ENCODE results near the gene SPTBN1.

DNA sequence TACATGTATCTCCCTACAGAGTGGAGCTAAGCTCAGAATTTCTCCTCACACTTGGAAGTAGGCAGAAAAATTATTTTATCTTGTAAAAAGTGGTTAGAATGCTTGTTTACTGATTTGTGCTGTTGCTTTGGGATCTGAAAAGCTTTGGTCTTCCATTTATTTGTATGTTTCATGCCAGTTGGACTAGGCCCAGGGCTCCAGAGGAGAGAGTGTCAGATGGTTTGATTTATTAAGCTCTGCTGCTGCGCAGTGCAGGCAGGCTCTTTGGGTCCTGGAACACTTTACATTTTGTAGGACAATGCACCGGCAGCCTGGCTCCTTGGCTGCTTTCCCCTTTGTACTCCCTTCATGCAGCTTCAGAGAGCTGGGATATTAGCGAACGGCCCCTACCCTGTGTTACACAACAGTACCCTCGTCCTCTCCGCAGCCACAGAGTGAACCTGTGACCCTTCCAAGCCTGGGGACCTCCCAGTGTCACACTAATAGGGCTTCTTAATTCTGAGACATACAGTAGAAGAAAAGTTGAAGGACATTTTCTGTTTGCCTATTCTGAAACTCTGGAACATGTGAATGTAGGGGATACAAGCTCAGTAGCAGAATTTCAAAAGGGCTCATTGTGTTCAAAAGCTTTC, 210.6 kb downstream of the SPTBN1 start:
- TF ChIP-seq, protein P1, sequence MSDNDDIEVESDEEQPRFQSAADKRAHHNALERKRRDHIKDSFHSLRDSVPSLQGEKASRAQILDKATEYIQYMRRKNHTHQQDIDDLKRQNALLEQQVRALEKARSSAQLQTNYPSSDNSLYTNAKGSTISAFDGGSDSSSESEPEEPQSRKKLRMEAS (IDR thresholded peaks at IDR 0.05), result no peak; the same call in 1 of the 2 replicates
- TF ChIP-seq EGR1 (IDR thresholded peaks at IDR 0.05) (no peak), TEAD4 (IDR thresholded peaks at IDR 0.05) (no peak), FOXM1 (IDR thresholded peaks at IDR 0.05; ENCODE audit: borderline replicate concordance, low read depth) (no peak), EP300 (IDR thresholded peaks at IDR 0.05; ENCODE audit: borderline replicate concordance) (no peak), YY1 (IDR thresholded peaks at IDR 0.05; ENCODE audit: low read depth) (no peak)
- TF ChIP-seq, protein P2, sequence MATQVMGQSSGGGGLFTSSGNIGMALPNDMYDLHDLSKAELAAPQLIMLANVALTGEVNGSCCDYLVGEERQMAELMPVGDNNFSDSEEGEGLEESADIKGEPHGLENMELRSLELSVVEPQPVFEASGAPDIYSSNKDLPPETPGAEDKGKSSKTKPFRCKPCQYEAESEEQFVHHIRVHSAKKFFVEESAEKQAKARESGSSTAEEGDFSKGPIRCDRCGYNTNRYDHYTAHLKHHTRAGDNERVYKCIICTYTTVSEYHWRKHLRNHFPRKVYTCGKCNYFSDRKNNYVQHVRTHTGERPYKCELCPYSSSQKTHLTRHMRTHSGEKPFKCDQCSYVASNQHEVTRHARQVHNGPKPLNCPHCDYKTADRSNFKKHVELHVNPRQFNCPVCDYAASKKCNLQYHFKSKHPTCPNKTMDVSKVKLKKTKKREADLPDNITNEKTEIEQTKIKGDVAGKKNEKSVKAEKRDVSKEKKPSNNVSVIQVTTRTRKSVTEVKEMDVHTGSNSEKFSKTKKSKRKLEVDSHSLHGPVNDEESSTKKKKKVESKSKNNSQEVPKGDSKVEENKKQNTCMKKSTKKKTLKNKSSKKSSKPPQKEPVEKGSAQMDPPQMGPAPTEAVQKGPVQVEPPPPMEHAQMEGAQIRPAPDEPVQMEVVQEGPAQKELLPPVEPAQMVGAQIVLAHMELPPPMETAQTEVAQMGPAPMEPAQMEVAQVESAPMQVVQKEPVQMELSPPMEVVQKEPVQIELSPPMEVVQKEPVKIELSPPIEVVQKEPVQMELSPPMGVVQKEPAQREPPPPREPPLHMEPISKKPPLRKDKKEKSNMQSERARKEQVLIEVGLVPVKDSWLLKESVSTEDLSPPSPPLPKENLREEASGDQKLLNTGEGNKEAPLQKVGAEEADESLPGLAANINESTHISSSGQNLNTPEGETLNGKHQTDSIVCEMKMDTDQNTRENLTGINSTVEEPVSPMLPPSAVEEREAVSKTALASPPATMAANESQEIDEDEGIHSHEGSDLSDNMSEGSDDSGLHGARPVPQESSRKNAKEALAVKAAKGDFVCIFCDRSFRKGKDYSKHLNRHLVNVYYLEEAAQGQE (IDR thresholded peaks at IDR 0.05; ENCODE audit: low read depth), result no peak
